GM12878 (cell line): ENCODE results near the gene TMEM231. TPM values are rescaled to one million over a fixed set of nuclear protein-coding genes. Genes with fewer than 3 reads are reported as not detected.

ENCODE experiments used
- ATAC-seq: fragments of 200-7000 bp; cut with Tn5 transposase; 3 replicates; pipeline ENCODE4 v1.9.1; 2020; ENCODE audit warnings: mild to moderate bottlenecking, moderate library complexity
- BruUV-seq: library from RNA; stranded (reverse); fragments of 400-500 nt; replicated peaks from 2 replicates; lab custom pipeline; 2021; lab: Mats Ljungman, UMichigan
- CTCF ChIA-PET: fragments of 300-600 bp; sonication (Branson Sonifier 250); formaldehyde crosslinking; extraction: SDS; loops from one replicate; lab custom pipeline; 2021; ENCODE audit warnings: inconsistent platforms; lab: Yijun Ruan, JAX
- POLR2A ChIA-PET: fragments of 350-600 bp; formaldehyde crosslinking; extraction: SDS; loops from one replicate; lab custom pipeline; 2021; ENCODE audit warnings: inconsistent platforms; lab: Charles Lee
- RAD21 ChIA-PET: fragments of 300-600 bp; sonication (Branson Sonifier 250); formaldehyde crosslinking; loops from one replicate; lab custom pipeline; 2023; ENCODE audit warnings: antibody characterized with exemption; ENCODE audit not compliant: unreplicated experiment; lab: Charles Lee
- SMC1A ChIA-PET: fragments of 300-600 bp; sonication (Branson Sonifier 250); formaldehyde crosslinking; loops from one replicate; lab custom pipeline; 2023; ENCODE audit not compliant: unreplicated experiment, uncharacterized antibody; lab: Charles Lee
- DNase-seq: peaks from one replicate; pipeline ENCODE4 v3.0.0-alpha.2; 2011; ENCODE audit warnings: low read depth, low spot score
- FAIRE-seq: peaks from 3 replicates; lab custom pipeline; 2011; peaks lifted over from hg19 to GRCh38; lab: Jason Lieb, UNC
- H2AFZ ChIP-seq: 2 replicates; pipeline ENCODE4 v1.6.0; 2011; ENCODE audit warnings: low read depth, low read length, control low read depth; ENCODE audit not compliant: control insufficient read depth
- H3K27ac ChIP-seq: 2 replicates; pipeline ENCODE4 v1.5.1; 2011; ENCODE audit warnings: control low read depth; ENCODE audit not compliant: control insufficient read depth, insufficient read depth
- H3K27me3 ChIP-seq, 2 experiments: replicated peaks in 1 of 2; 2 replicates each; pipeline versions ENCODE4 v1.6.0 to v1.6.1; 2011; ENCODE audit warnings: low read length in 1 of 2; ENCODE audit not compliant: control insufficient read depth in 2 of 2, insufficient read depth in 2 of 2
- H3K36me3 ChIP-seq, 2 experiments: 2 replicates each; pipeline ENCODE4 v1.5.1; 2011; ENCODE audit warnings: low read length in 1 of 2; ENCODE audit not compliant: control insufficient read depth in 2 of 2, insufficient read depth in 2 of 2
- H3K4me1 ChIP-seq: 2 replicates; pipeline ENCODE4 v1.6.1; 2011; ENCODE audit warnings: mild to moderate bottlenecking, low read length, moderate library complexity, mixed read lengths; ENCODE audit not compliant: control insufficient read depth, insufficient read depth
- H3K4me2 ChIP-seq: 2 replicates; pipeline ENCODE4 v1.6.0; 2011; ENCODE audit warnings: control low read depth; ENCODE audit not compliant: control insufficient read depth, insufficient read depth
- H3K4me3 ChIP-seq: fragments of 200-600 bp; sonication (generic); 2 replicates; pipeline ENCODE4 v1.5.1; 2016
- H3K79me2 ChIP-seq: 2 replicates; pipeline ENCODE4 v1.6.0; 2011; ENCODE audit warnings: low read length; ENCODE audit not compliant: control insufficient read depth, insufficient read depth
- H3K9ac ChIP-seq: 2 replicates; pipeline ENCODE4 v1.8.0; 2011; ENCODE audit warnings: low read length, control low read depth, mixed read lengths; ENCODE audit not compliant: control insufficient read depth, insufficient read depth
- H3K9me3 ChIP-seq: replicated peaks from 3 replicates; pipeline ENCODE4 v1.5.1; 2011; ENCODE audit warnings: mild to moderate bottlenecking, low read length; ENCODE audit not compliant: control insufficient read depth, insufficient read depth
- H4K20me1 ChIP-seq: 2 replicates; pipeline ENCODE4 v1.6.0; 2011; ENCODE audit not compliant: control insufficient read depth, insufficient read depth
- CBX5 ChIP-seq: sonication (generic); IDR thresholded peaks from 2 replicates; pipeline ENCODE4 v1.6.1; 2016; ENCODE audit warnings: low read depth, moderate library complexity, mild to moderate bottlenecking, inconsistent platforms
- CHD4 ChIP-seq: fragments of 200-600 bp; sonication (generic); IDR thresholded peaks from 2 replicates; pipeline ENCODE4 v1.6.1; 2016; ENCODE audit warnings: mild to moderate bottlenecking
- EED ChIP-seq: sonication (generic); IDR thresholded peaks from 2 replicates; pipeline ENCODE4 v1.6.1; 2016; ENCODE audit warnings: antibody characterized with exemption, low read depth
- HDAC6 ChIP-seq: fragments of 200-600 bp; sonication (generic); IDR thresholded peaks from one replicate; pipeline ENCODE4 v1.8.0; 2017; ENCODE audit warnings: antibody characterized with exemption; ENCODE audit not compliant: unreplicated experiment
- NKRF ChIP-seq: fragments of 450-650 bp; conservative IDR thresholded peaks from 2 replicates; pipeline ENCODE4 v1.6.1; 2017; ENCODE audit warnings: mild to moderate bottlenecking, moderate library complexity
- POLR2AphosphoS5 ChIP-seq: IDR thresholded peaks from 2 replicates; pipeline ENCODE4 v1.6.1; 2011; ENCODE audit warnings: mild to moderate bottlenecking, low read length, inconsistent platforms
- SP1 ChIP-seq: IDR thresholded peaks from one replicate; pipeline ENCODE4 v1.6.1; 2011; ENCODE audit warnings: low read depth, low read length
- WGBS: methylation state at CpG from one replicate; pipeline ENCODE4 v1.1.6; 2016; ENCODE audit warnings: low lambda C conversion rate; ENCODE audit not compliant: insufficient replicate concordance, insufficient coverage; ENCODE audit errors: missing lambda C conversion rate; 5-methylcytosine and 5-hydroxymethylcytosine counted together
- in situ Hi-C: fragments of 300-500 bp; cut with MboI; formaldehyde crosslinking; loops from 9 replicates; pipeline ENCODE4 v1.14.3; 2018; ENCODE audit warnings: mixed read lengths
- intact Hi-C: fragments of 100-400 bp; cut with micrococcal nuclease; formaldehyde crosslinking; loops from one replicate; pipeline ENCODE4 v1.14.2; 2022; ENCODE audit not compliant: unreplicated experiment
- polyA plus RNA-seq, 11 experiments: library from polyadenylated mRNA; depleted of rRNA in 4 of 11; unstranded in 6 of 11; stranded (reverse) in 5 of 11; fragments of >200 nt; fragmentation: Nextera tagmentation in 4 of 11; fragmentation: Illumina TruSeq in 1 of 11; extraction: Ambion mirVana in 4 of 11; extraction: Trizol in 1 of 11; gene quantifications; 1 replicate in 1 of 11; 2 replicates in 10 of 11; pipeline versions ENCODE4 v1.2.1 to v1.2.3, GENCODE V29; 2011 to 2016; ENCODE audit warnings: inconsistent platforms in 2 of 11, missing spikeins in 2 of 11, low read depth in 1 of 11
- total RNA-seq, 4 experiments: library from RNA; depleted of rRNA in 3 of 4; stranded (reverse); fragments of >200 nt in 3 of 4; fragmentation: Illumina TruSeq in 1 of 4; extraction: Trizol in 1 of 4; gene quantifications; 2 replicates each; pipeline versions ENCODE4 v1.2.1 to v1.2.3, GENCODE V29; 2013 to 2021

TMEM231 gene
- total and polyA plus RNA-seq, 10 of the 15 experiments (the other 5 are each of a cell fraction or from before 2014, with no cell fraction given) = 1.2 to 9.1 (median 5.9) TPM

- intact Hi-C loops (no loop called here), in situ Hi-C loops (no loop called here)
- TF ChIP-seq CHD4 (no peak), NKRF (no peak), POLR2AphosphoS5 (no peak), HDAC6 (no peak), CBX5 (no peak), SP1 (no peak), EED (no peak)
- Histone ChIP-seq H3K79me2 (no peaks in the 10 kb centered on the region), H2AFZ (no peak overlapping the region), H3K9ac (no peak overlapping the region), H3K27me3 (no peaks in the 10 kb centered on the region), H4K20me1 (no peaks in the 10 kb centered on the region), H3K4me3 (no peak overlapping the region), H3K4me2 (no peak overlapping the region), H3K36me3 (no peaks in the 10 kb centered on the region), H3K4me1 (no peaks in the 10 kb centered on the region), H3K9me3 (no peaks in the 10 kb centered on the region), H3K27ac (no peak overlapping the region)
- ChIA-PET CTCF (no interaction called here), SMC1A (no interaction called here), POLR2A (no interaction called here), RAD21 (interaction anchor here (0.6 kb wide), 1 partner anchor 93 kb away, joined by 5 read pairs; no protein-coding TSS in a partner anchor)
- 82% methylated on average over 29 of the region's 29 CpGs for WGBS
- no TSS peak for BruUV-seq
- FAIRE-seq = no peak
- no peak for DNase-seq
- ATAC-seq = no peak
Observed at GRCh38 chr16:75529959-75530358, 26.1 kb downstream of the TMEM231 start.
